Measurements from ENCODE around the gene ZNF471.

DNA sequence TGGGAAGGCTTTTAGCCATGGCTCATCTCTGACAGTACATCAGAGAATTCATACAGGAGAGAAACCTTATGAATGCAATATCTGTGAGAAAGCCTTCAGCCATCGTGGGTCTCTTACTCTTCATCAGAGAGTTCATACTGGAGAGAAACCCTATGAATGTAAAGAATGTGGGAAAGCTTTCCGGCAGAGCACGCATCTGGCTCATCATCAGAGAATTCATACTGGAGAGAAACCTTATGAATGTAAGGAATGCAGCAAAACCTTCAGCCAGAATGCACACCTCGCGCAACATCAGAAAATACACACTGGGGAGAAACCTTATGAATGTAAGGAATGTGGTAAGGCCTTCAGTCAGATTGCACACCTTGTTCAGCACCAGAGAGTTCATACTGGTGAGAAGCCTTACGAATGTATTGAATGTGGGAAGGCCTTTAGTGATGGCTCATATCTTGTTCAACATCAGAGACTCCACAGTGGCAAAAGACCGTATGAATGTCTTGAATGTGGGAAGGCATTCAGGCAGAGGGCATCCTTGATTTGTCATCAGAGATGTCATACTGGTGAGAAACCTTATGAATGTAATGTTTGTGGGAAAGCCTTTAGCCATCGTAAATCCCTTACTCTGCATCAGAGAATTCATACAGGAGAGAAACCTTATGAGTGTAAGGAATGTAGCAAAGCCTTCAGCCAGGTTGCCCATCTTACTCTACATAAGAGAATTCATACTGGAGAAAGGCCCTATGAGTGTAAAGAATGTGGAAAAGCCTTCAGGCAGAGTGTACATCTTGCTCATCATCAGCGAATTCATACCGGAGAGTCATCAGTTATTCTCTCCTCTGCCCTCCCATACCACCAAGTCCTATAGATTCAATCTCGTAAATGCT is 70.3 kb downstream of the ZNF471 start:
- TF ChIP-seq EZH2 (IDR thresholded peaks at IDR 0.05; ENCODE audit: borderline replicate concordance): no peak
- TF ChIP-seq, protein P1, sequence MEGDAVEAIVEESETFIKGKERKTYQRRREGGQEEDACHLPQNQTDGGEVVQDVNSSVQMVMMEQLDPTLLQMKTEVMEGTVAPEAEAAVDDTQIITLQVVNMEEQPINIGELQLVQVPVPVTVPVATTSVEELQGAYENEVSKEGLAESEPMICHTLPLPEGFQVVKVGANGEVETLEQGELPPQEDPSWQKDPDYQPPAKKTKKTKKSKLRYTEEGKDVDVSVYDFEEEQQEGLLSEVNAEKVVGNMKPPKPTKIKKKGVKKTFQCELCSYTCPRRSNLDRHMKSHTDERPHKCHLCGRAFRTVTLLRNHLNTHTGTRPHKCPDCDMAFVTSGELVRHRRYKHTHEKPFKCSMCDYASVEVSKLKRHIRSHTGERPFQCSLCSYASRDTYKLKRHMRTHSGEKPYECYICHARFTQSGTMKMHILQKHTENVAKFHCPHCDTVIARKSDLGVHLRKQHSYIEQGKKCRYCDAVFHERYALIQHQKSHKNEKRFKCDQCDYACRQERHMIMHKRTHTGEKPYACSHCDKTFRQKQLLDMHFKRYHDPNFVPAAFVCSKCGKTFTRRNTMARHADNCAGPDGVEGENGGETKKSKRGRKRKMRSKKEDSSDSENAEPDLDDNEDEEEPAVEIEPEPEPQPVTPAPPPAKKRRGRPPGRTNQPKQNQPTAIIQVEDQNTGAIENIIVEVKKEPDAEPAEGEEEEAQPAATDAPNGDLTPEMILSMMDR (IDR thresholded peaks at IDR 0.05; ENCODE audit: poor library complexity): no peak
